ENCODE data around the gene ZNF25.
"Not testable (repeated sequence)": the region's sequence is repeated elsewhere in the genome, so short reads cannot be mapped to it uniquely, and the experiment has no call there.

The ZNF25 gene

GRCh38 chr10:37976091-37976879 lies at the start of gene ZNF25:
ZNF25 (minus strand) TSS chr10:37976647; CDS start chr10:37971722, 4,925 bp downstream.
- peak; percentile 89 to 95 (median 95) for DNase-seq (ENCODE audit: low read depth in 3 of 3, low spot score in 1 of 3)

- DNase-seq (ENCODE audit: low read depth in 3 of 3, low spot score in 1 of 3) = no peak
Observed at GRCh38 chr10:38025283-38025682, 48.8 kb upstream of the ZNF25 start.

GRCh38 chr10:38019124-38019523 lies 42.7 kb upstream of the ZNF25 start:
- DNase-seq (ENCODE audit: low read depth in 3 of 3, low spot score in 1 of 3) = not testable (repeated sequence)

GRCh38 chr10:38016354-38016753 lies 39.9 kb upstream of the ZNF25 start:
- DNase-seq (ENCODE audit: low read depth in 3 of 3, low spot score in 1 of 3) = no peak

- peak; percentile 70 to 81 (median 78) for DNase-seq (ENCODE audit: low read depth in 3 of 3, low spot score in 1 of 3)
Observed at GRCh38 chr10:38010119-38010903, 33.9 kb upstream of the ZNF25 start, which contains the start of gene ZNF33A. ZNF33A (plus strand) TSS chr10:38010675; CDS start chr10:38012342, 1,667 bp downstream.

GRCh38 chr10:38007991-38008390 lies 31.5 kb upstream of the ZNF25 start:
- no peak for DNase-seq (ENCODE audit: low read depth in 3 of 3, low spot score in 1 of 3)

GRCh38 chr10:38007551-38007950 lies 31.1 kb upstream of the ZNF25 start:
- no peak for DNase-seq (ENCODE audit: low read depth in 3 of 3, low spot score in 1 of 3)

- no peak for DNase-seq (ENCODE audit: low read depth in 3 of 3, low spot score in 1 of 3)
Observed at GRCh38 chr10:38003588-38003987, 27.1 kb upstream of the ZNF25 start.

GRCh38 chr10:38003026-38003425 lies 26.6 kb upstream of the ZNF25 start:
- no peak for DNase-seq (ENCODE audit: low read depth in 3 of 3, low spot score in 1 of 3)

- DNase-seq (ENCODE audit: low read depth in 3 of 3, low spot score in 1 of 3) = not testable (repeated sequence)
Observed at GRCh38 chr10:38000474-38000873, 24.0 kb upstream of the ZNF25 start.

- not testable (repeated sequence) for DNase-seq (ENCODE audit: low read depth in 3 of 3, low spot score in 1 of 3)
Observed at GRCh38 chr10:37998920-37999319, 22.5 kb upstream of the ZNF25 start.

GRCh38 chr10:37992083-37992482 lies 15.6 kb upstream of the ZNF25 start:
- DNase-seq (ENCODE audit: low read depth in 3 of 3, low spot score in 1 of 3) = no peak

- DNase-seq (ENCODE audit: low read depth in 3 of 3, low spot score in 1 of 3) = no peak
Observed at GRCh38 chr10:37991655-37992054, 15.2 kb upstream of the ZNF25 start.

GRCh38 chr10:37976880-37977203 lies 395 bp upstream of the ZNF25 start:
- no peak for DNase-seq (ENCODE audit: low read depth in 3 of 3, low spot score in 1 of 3)

- no peak for DNase-seq (ENCODE audit: low read depth in 3 of 3, low spot score in 1 of 3)
Observed at GRCh38 chr10:37975401-37975991, 951 bp downstream of the ZNF25 start.

GRCh38 chr10:37972396-37972795 lies 4.1 kb downstream of the ZNF25 start:
- DNase-seq (ENCODE audit: low read depth in 3 of 3, low spot score in 1 of 3) = no peak

GRCh38 chr10:37965006-37965405 lies 11.4 kb downstream of the ZNF25 start:
- DNase-seq (ENCODE audit: low read depth in 3 of 3, low spot score in 1 of 3) = no peak

- DNase-seq (ENCODE audit: low read depth in 3 of 3, low spot score in 1 of 3) = no peak
Observed at GRCh38 chr10:37960591-37961137, 15.8 kb downstream of the ZNF25 start.

- DNase-seq (ENCODE audit: low read depth in 3 of 3, low spot score in 1 of 3) = no peak
Observed at GRCh38 chr10:37957841-37958240, 18.6 kb downstream of the ZNF25 start.

- DNase-seq (ENCODE audit: low read depth in 3 of 3, low spot score in 1 of 3) = no peak
Observed at GRCh38 chr10:37952926-37953325, 23.5 kb downstream of the ZNF25 start.

- no peak for DNase-seq (ENCODE audit: low read depth in 3 of 3, low spot score in 1 of 3)
Observed at GRCh38 chr10:37952043-37952755, 24.2 kb downstream of the ZNF25 start.
